ENCODE results near the gene CAPN11.

The CAPN11 gene

GRCh38 chr6:44158770-44159228, at the start of gene CAPN11:
CAPN11 (plus strand) TSS chr6:44158820; CDS start chr6:44158849, 29 bp downstream.
- DNase-seq: no peak

GRCh38 chr6:44109212-44109611, 49.4 kb upstream of the CAPN11 start:
- DNase-seq: no peak

- DNase-seq: no peak
These were observed 48.5 kb upstream of the CAPN11 start for GRCh38 chr6:44110005-44110676.

GRCh38 chr6:44110966-44111365, 47.7 kb upstream of the CAPN11 start:
- no peak for DNase-seq

- no peak for DNase-seq
These were observed 46.9 kb upstream of the CAPN11 start for GRCh38 chr6:44111434-44112417.

- DNase-seq: no peak
These were observed 45.2 kb upstream of the CAPN11 start for GRCh38 chr6:44113414-44113813.

GRCh38 chr6:44115866-44116265, 42.8 kb upstream of the CAPN11 start:
- DNase-seq: no peak

- DNase-seq: no peak
These were observed 41.8 kb upstream of the CAPN11 start for GRCh38 chr6:44116641-44117382.

- DNase-seq: no peak
These were observed 41.1 kb upstream of the CAPN11 start for GRCh38 chr6:44117397-44118128.

- no peak for DNase-seq
These were observed 38.8 kb upstream of the CAPN11 start for GRCh38 chr6:44119704-44120262.

GRCh38 chr6:44120692-44121443, 37.8 kb upstream of the CAPN11 start:
- no peak for DNase-seq

GRCh38 chr6:44122801-44123200, 35.8 kb upstream of the CAPN11 start:
- no peak for DNase-seq

- DNase-seq: no peak
These were observed 35.1 kb upstream of the CAPN11 start for GRCh38 chr6:44123544-44123943.

GRCh38 chr6:44126320-44127149, 32.1 kb upstream of the CAPN11 start:
- no peak for DNase-seq

- DNase-seq: peak; percentile 20
These were observed 31.2 kb upstream of the CAPN11 start, which contains the start of the genes MRPL14 and TMEM63B for GRCh38 chr6:44127186-44128019. MRPL14 (minus strand) TSS chr6:44127452; CDS start chr6:44116611, 10,841 bp downstream. TMEM63B (plus strand) TSS chr6:44127554; CDS start chr6:44134585, 7,031 bp downstream.

GRCh38 chr6:44128020-44128917, 30.4 kb upstream of the CAPN11 start:
- DNase-seq: no peak

GRCh38 chr6:44129841-44130322, 28.7 kb upstream of the CAPN11 start:
- DNase-seq: no peak

GRCh38 chr6:44131892-44132291, 26.7 kb upstream of the CAPN11 start:
- no peak for DNase-seq

All from NCI-H2081 treated with DMSO at 0.1 percent for 48 hours (cell line).